Left renal pelvis (tissue), 4 donors: ENCODE data around the gene VPS13D. TPM values are rescaled to one million over a fixed set of nuclear protein-coding genes. Genes with fewer than 3 reads are reported as not detected.
A peak's percentile ranks its signal among the peaks of the same experiment; 100 is the strongest.

Source experiments
- DNase-seq, 4 donors: peaks; one replicate each; pipeline ENCODE4 v3.0.0-alpha.2; 2013; ENCODE audit warnings: low read depth in 4 of 4, low spot score in 3 of 4
- polyA plus RNA-seq, 4 donors: library from polyadenylated mRNA; unstranded; fragments of 120-200 nt; gene quantifications; one replicate each; pipeline ENCODE4 v1.2.1, GENCODE V29; 2013; ENCODE audit not compliant: insufficient read length in 4 of 4

The VPS13D gene
- 10 to 100 TPM; 28.6 to 32.3 (median 30.4) TPM for polyA plus RNA-seq

GRCh38 chr1:12229835-12230548, at the start of gene VPS13D:
TSS of gene VPS13D (plus strand) at chr1:12230030. CDS start at chr1:12234267, 4,237 bp downstream.
- peak in 3 of 4 donors; percentile 55 to 62 (median 59) for DNase-seq

GRCh38 chr1:12180315-12180714, 49.5 kb upstream of the VPS13D start:
- no peak for DNase-seq

GRCh38 chr1:12180903-12181302, 48.9 kb upstream of the VPS13D start:
- DNase-seq: no peak

- no peak for DNase-seq
These were observed 48.3 kb upstream of the VPS13D start for GRCh38 chr1:12181568-12181967.

- no peak for DNase-seq
These were observed 47.3 kb upstream of the VPS13D start for GRCh38 chr1:12182410-12182984.

GRCh38 chr1:12183095-12183794, 46.6 kb upstream of the VPS13D start:
- no peak for DNase-seq

- DNase-seq: no peak
These were observed 45.7 kb upstream of the VPS13D start for GRCh38 chr1:12184008-12184681.

- DNase-seq: no peak
These were observed 44.6 kb upstream of the VPS13D start for GRCh38 chr1:12185036-12185917.

- no peak for DNase-seq
These were observed 43.7 kb upstream of the VPS13D start for GRCh38 chr1:12185918-12186678.

GRCh38 chr1:12186679-12186985, 43.2 kb upstream of the VPS13D start:
- DNase-seq: no peak

- DNase-seq: no peak
These were observed 41.7 kb upstream of the VPS13D start for GRCh38 chr1:12188115-12188514.

GRCh38 chr1:12188657-12189327, 41.0 kb upstream of the VPS13D start:
- DNase-seq: no peak

- no peak for DNase-seq
These were observed 40.5 kb upstream of the VPS13D start for GRCh38 chr1:12189328-12189682.

- no peak for DNase-seq
These were observed 38.4 kb upstream of the VPS13D start for GRCh38 chr1:12191242-12192032.

GRCh38 chr1:12194666-12195216, 35.1 kb upstream of the VPS13D start:
- DNase-seq: no peak

- no peak for DNase-seq
These were observed 34.4 kb upstream of the VPS13D start for GRCh38 chr1:12195416-12195815.

GRCh38 chr1:12196641-12197482, 33.0 kb upstream of the VPS13D start:
- DNase-seq: no peak
